Activated T-helper 2 cell treated with anti-CD3 and anti-CD28 coated beads, Interferon-gamma antibody, Interleukin-2, Interleukin-4, amounts not matched to agents 10 μg/mL and 5 μg/mL and 100 μg/mL, durations not matched to agents 14 hours and 24 hours and 36 hours (primary cell): ENCODE measurements around the gene R3HDM2. TPM values are rescaled to one million over a fixed set of nuclear protein-coding genes. Genes with fewer than 3 reads are reported as not detected.
A peak's percentile ranks its signal among the peaks of the same experiment; 100 is the strongest.

Experiments used
- DNase-seq: peaks from one replicate; pipeline ENCODE4 v3.0.0; 2021; ENCODE audit warnings: low spot score
- H3K27ac Mint-ChIP-seq: one replicate; pipeline ENCODE4 v1.8.0; 2021; ENCODE audit warnings: mixed read lengths
- H3K27me3 Mint-ChIP-seq: one replicate; pipeline ENCODE4 v1.8.0; 2021; ENCODE audit warnings: low read depth, mixed read lengths
- H3K36me3 Mint-ChIP-seq: one replicate; pipeline ENCODE4 v1.8.0; 2021; ENCODE audit warnings: low read depth, mixed read lengths
- H3K4me1 Mint-ChIP-seq: one replicate; pipeline ENCODE4 v1.8.0; 2021; ENCODE audit warnings: low read depth, mixed read lengths
- H3K4me3 Mint-ChIP-seq: one replicate; pipeline ENCODE4 v1.8.0; 2021; ENCODE audit warnings: low read depth, mild to moderate bottlenecking, moderate library complexity, mixed read lengths
- H3K9me3 Mint-ChIP-seq: one replicate; pipeline ENCODE4 v1.8.0; 2021; ENCODE audit warnings: mixed read lengths
- intact Hi-C: fragments of 100-400 bp; cut with micrococcal nuclease; formaldehyde crosslinking; loops from one replicate; pipeline ENCODE4 v1.15.1; 2023
- total RNA-seq: library from RNA; stranded (reverse); gene quantifications from 2 replicates; pipeline ENCODE4 v1.2.3, GENCODE V29; 2022

R3HDM2 gene
- total RNA-seq, 1 donor from 2014 or later: 44.9 TPM

DNA sequence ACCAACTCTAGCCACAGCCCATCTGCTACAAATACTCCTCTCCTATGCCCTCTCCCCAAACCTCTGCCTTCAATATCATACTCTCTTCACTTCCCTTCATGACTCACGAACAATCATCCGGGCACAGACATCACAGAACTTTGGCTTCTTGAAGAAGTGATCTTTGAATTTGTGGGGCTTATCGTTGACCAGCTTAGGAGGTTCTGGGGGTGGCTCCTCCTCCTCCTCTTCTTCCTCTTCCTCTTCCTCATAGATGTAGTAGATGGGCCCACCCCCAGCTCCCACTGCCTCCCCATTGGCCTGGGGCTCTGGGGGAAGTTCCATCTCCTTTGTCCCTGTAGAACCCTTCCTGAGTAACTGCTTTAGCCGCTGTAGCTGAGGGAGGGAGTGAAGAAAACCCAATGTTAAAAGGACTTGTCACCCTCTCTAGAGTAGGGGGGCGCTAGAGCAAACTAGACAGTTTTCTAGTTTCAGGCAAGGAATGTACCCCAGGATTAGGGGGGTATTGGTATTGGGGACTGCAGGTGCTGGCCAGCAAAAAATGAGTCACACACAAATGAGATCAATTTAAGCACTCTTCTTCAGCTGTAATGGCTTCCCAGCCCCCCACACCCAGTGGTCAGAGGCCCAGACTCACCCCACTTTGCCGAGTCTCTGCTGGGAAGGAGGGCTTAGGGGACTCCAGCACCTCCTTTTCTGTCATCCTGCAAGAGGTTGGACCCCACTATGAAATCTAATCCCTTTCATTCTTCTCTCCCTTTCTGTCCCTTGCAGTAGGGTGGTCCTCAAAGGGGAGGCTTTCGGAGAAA lies 181.7 kb downstream of the R3HDM2 start:
- Mint-ChIP-seq H3K4me3 (peak overlapping the region; percentile 31), H3K9me3 (no peaks in the 10 kb centered on the region), H3K27ac (peak overlapping the region; percentile 44), H3K27me3 (no peaks in the 10 kb centered on the region), H3K36me3 (peaks cover 4% of the 10 kb centered on the region), H3K4me1 (peaks cover 11% of the 10 kb centered on the region)
- no peak for DNase-seq
- intact Hi-C loops: no loop called here

DNA sequence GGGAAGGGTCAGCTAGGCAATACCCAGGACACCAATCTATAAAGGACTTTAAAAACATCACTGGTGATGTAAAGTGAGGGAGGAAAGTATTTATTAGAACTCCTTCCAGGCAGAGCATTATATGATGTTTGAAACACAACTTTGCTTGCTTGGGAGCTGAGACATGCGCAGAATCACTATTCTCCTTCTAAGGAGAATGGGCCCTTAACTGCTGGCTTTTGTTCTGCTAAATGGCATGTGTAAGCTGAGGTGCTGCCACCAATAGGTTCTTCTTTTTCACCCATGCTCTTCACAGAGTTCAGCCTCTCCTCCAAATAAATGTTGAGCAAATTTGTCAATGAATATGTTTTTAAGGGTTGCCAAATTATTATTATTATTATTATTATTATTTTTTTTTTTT lies 183.8 kb downstream of the R3HDM2 start:
- Mint-ChIP-seq H3K27me3 (peaks cover 5% of the 10 kb centered on the region), H3K4me3 (no peak overlapping the region), H3K4me1 (peaks cover 20% of the 10 kb centered on the region), H3K27ac (no peak overlapping the region), H3K9me3 (no peaks in the 10 kb centered on the region), H3K36me3 (peaks cover 4% of the 10 kb centered on the region)
- no peak for DNase-seq
- intact Hi-C loops: no loop called here

DNA sequence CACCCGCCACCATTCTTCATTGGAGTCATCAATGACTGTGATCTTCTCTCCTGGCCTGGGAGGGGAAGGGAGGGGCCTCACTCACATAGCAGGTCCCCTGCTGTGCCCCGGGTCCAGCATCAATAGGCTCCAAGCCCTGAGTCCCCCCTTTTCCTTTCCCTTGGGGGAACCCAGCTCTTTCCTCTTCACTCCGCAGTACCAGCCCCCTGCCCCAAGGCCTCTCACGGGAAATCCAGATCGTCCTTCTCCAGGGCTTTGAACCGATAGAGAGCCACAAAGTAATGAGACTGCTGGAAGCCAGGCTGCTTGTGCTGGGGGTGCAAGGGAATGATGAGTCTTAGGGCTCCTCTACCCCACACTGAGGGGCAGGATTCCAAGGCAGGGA lies 186.5 kb downstream of the R3HDM2 start:
- Mint-ChIP-seq H3K4me3 (no peak overlapping the region), H3K36me3 (peaks cover 4% of the 10 kb centered on the region), H3K27ac (no peak overlapping the region), H3K4me1 (peaks cover 35% of the 10 kb centered on the region), H3K9me3 (no peaks in the 10 kb centered on the region), H3K27me3 (peaks cover 21% of the 10 kb centered on the region)
- no peak for DNase-seq
- intact Hi-C loops: loop anchor here (5.0 kb wide), 1 partner anchor 378 kb away; no protein-coding TSS in a partner anchor

DNA sequence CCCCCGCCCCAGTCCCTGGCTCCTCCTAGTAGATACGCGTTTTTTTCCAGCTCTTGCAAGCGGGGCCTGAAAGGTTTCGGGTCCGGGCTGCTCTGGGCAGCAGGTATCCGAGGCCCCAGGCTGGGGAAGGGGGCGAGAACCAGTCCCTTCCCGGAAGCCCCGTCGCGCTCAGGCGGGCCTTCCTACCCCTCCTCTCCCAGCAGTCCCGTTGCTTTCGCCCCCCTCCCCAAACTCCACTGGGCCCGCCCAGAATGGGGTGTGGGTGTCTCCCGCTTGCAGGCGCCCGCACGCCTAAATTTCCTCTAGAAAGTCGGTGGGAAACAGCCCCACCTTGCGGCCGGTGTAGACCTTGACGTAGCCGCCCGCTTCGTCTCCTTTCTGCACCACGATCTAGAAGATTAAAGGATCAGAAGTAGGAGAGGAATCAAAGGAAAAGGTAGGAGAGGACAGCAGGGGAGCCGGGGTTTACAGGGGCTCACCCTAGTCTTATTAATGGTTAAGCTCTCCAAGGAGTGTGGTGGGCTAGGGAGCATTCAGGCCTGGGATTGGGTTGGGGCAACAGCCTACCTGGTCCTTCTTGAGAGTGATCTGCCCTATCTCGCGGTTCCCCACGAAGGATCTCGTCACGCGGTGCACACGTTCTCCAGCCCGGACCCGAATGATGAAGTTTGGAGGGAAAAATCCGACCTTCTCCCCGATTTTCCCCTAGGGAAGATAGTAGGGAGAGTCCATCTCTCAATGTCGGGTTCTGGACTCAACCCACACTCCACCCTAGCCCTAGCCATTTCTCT lies 187.1 kb downstream of the R3HDM2 start:
- Mint-ChIP-seq H3K27ac (no peak overlapping the region), H3K36me3 (peaks cover under 1% of the 10 kb centered on the region), H3K4me3 (peak overlapping the region; percentile 73), H3K9me3 (no peaks in the 10 kb centered on the region), H3K4me1 (peaks cover 32% of the 10 kb centered on the region), H3K27me3 (peaks cover 24% of the 10 kb centered on the region)
- DNase-seq: peak; percentile 77
- intact Hi-C loops: loop anchor here (1.0 to 5.0 kb wide), 2 partner anchors 30 to 379 kb away; no protein-coding TSS in a partner anchor

DNA sequence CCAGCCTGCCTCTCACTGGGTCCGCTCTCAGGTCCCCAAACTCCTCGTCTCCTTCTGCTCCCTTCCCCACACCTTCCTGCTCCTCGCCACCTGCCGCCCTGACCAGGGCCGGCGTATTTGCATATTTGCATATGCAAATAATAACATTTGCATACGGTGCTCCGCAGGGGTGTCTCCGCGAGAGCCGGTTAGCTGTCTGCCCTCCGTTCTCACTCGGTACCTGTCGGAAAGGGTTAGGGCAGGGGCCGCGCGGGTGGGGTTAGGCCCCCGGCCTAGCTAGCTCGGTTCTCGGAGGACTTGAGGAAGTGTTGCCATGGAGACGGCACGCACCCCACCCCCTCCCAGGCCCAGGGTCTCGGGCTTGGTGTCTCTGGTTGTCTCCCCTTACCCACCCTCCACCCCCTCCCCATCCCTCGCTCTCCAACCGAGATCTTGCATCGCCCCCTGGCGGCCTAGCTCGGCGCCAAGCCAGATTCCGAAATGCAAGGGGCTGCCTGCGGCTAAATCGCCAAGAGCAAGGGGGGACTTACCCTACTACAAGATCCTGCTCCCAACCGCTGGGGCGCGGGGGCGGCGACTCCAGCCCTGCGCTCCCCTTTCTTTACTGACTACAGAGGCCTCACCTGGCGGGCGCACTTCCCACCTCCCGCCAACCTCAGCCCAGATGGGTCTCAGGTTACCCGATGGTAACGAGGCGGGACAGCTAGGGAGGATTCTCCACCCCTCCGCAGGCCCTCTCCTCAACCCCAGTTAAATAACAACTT lies 188.0 kb downstream of the R3HDM2 start:
- peak; percentile 64 for DNase-seq
- intact Hi-C loops: loop anchor here (1.0 to 5.0 kb wide), 2 partner anchors 30 to 379 kb away; no protein-coding TSS in a partner anchor
- Mint-ChIP-seq H3K4me3 (peak overlapping the region; percentile 73), H3K4me1 (peaks cover 32% of the 10 kb centered on the region), H3K9me3 (no peaks in the 10 kb centered on the region), H3K27ac (no peak overlapping the region), H3K36me3 (no peaks in the 10 kb centered on the region), H3K27me3 (peaks cover 26% of the 10 kb centered on the region)

DNA sequence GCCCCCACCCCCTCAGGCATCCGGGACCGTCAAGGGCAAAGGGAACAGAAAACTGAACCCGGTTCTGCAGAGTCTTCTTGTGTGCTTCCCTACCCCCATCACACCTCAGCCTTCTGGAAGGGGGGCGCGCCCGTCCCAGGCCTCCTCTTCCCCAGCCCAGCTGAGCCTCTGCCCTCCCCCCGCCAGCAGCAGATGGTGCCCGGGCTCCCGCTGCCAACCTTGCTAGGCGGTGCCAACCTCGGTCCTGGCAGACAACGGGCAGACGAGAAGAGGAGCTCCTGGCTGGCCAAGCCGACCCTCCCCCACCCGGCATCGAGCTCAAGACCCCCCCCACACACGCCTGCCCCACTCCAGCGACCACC lies 188.5 kb downstream of the R3HDM2 start:
- Mint-ChIP-seq H3K27ac (no peak overlapping the region), H3K4me1 (peaks cover 36% of the 10 kb centered on the region), H3K27me3 (peaks cover 30% of the 10 kb centered on the region), H3K4me3 (peak overlapping the region; percentile 9), H3K36me3 (no peaks in the 10 kb centered on the region), H3K9me3 (no peaks in the 10 kb centered on the region)
- DNase-seq: no peak
- intact Hi-C loops: loop anchor here (5.0 kb wide), 1 partner anchor 380 kb away; no protein-coding TSS in a partner anchor

DNA sequence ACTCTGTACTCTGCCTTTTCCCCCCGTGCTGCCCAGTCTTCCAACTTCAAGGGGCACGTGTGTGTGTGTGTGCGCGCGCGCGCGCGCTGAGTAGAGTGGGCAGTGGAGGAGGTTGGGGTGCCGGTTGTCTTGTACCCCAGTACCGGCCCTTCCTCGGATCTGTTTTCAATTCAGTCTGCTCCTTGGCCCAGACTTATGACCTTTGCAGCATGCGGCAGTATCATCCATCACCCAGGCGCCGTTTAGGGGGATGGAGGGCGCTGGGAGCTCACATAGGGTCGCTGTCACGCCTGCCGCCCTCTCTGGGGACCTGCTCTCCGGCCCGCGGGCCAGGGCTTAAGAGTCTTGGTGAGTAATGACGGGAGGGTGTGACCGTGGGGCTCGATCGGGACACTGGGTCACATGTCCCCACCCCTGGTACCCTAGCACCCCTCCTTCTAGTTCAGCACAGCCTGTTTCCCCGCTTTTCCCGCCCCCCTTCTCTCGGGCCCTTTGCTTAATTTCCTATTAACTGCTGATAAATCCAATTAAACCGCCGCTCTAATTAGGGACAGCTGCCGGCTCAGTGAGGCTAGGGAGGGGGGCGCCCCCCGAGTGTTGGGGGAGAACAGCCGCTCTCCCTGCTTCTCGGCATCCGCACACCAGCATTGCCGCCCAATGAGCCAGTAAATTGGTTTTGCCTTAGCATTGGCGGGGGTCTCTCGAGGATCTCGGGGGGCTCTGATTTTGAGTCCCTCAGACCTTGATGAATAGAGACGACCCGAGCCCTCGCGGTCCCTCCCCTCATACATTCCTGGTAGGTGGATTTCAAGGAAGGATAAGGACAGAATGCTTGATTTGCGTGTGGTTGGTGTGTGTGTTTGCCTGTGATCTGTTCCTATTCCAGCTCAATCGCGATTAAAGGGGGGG lies 189.2 kb downstream of the R3HDM2 start:
- Mint-ChIP-seq H3K4me3 (peak overlapping the region; percentile 14), H3K4me1 (peaks cover 40% of the 10 kb centered on the region), H3K27ac (no peak overlapping the region), H3K36me3 (peaks cover 4% of the 10 kb centered on the region), H3K9me3 (no peaks in the 10 kb centered on the region), H3K27me3 (peaks cover 37% of the 10 kb centered on the region)
- DNase-seq: no peak
- intact Hi-C loops: loop anchor here (5.0 kb wide), 1 partner anchor 381 kb away; no protein-coding TSS in a partner anchor

DNA sequence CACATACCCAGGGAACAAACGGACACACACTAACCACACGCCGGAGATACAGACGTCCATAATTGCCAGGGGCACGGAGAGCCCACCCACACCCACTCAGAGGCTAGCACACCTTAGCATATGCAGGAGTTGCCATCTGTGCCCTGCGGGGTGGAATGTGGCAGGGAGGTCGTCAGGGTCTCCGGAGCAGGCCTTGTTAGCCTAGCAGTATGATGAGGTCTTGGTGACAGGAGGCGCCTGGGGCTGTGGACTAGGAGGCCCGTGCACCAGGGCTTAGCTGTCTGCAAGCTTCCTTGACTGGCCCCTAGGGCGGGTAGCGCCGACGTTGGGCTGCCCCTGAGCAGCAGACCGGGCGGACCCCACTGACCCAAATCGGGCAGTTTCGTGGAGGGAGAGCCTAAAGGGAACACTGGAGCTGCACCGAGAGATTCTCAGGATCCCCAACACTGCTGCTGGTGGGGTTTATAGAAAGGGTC lies 189.9 kb downstream of the R3HDM2 start:
- Mint-ChIP-seq H3K9me3 (no peaks in the 10 kb centered on the region), H3K27ac (no peak overlapping the region), H3K4me3 (peak overlapping the region; percentile 91), H3K4me1 (peaks cover 40% of the 10 kb centered on the region), H3K36me3 (peaks cover 10% of the 10 kb centered on the region), H3K27me3 (peaks cover 39% of the 10 kb centered on the region)
- no peak for DNase-seq
- intact Hi-C loops: loop anchor here (5.0 kb wide), 1 partner anchor 381 kb away; no protein-coding TSS in a partner anchor

DNA sequence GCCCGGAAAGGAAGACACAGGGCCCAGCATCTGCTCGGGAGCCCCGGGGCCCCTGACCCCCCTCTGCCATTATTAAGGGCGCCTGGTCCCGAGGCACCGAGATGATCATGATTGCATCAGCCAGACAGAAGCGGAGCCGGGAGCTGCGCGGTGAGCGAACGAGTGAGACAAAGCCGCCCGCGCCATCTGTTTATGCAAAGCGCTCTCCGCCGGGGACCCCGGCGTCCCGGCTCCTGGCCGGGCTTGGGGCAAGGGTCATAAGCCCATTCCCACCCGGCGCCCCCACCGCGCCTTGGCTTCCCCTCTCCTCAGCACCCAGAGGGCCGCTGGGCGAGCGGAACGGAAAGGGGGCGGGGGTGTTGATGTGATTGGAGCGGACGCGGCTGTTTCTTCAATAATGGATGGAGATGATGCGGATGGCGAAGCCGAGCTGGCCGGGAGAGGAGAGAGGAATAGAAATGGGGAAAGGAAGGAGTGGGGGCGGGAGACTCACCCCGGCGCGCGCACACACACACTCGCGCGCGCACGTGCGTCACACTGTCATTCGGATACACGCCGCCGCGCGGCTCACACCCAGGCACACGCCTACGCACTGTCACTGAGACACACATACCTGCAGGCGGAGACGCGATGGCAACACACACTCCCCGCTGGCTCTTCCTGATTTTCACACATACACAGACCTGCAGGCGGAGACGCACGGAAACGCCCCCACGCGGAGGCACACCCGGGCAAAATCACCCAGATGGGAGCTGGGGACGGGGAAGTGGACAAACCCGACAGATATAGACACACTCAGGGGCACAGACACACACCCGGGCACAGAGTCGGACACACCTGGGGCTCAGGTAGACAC lies 190.5 kb downstream of the R3HDM2 start:
- peaks cover 15% of the 10 kb centered on the region for H3K36me3 Mint-ChIP-seq
- H3K27me3 Mint-ChIP-seq: peaks cover 39% of the 10 kb centered on the region
- peak overlapping the region; percentile 47 for H3K27ac Mint-ChIP-seq
- H3K9me3 Mint-ChIP-seq: no peaks in the 10 kb centered on the region
- intact Hi-C loops: loop anchor here (5.0 kb wide), 1 partner anchor 382 kb away; no protein-coding TSS in a partner anchor
- H3K4me1 Mint-ChIP-seq: peaks cover 40% of the 10 kb centered on the region
- peak; percentile 67 for DNase-seq
- H3K4me3 Mint-ChIP-seq: peak overlapping the region; percentile 91

DNA sequence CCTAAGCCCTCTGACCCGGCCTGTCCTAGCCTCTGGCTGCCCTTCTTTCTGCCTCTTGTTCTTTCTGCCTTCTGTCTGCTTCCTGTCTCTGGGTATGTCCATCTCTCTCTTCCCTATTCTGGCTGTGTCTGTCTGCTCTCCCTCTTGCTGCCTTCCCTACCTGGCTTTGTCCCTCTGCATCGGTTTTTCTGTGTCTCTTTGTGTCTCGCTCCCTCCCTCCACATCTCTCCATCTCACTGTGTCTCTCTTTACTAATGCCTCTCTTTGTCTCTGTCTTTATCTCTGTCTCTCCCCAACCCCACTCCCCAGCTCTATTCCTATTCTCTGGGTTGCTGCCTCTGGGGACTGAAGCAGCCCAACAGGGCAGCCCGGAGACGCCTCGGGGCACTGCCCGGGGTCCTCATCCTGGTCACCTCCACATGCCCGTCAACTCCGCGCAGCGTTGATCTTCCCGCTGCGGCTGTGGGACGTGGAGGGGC lies 191.2 kb downstream of the R3HDM2 start:
- Mint-ChIP-seq H3K27me3 (peaks cover 39% of the 10 kb centered on the region), H3K4me1 (peaks cover 40% of the 10 kb centered on the region), H3K27ac (peak overlapping the region; percentile 71), H3K9me3 (no peaks in the 10 kb centered on the region), H3K4me3 (peak overlapping the region; percentile 91), H3K36me3 (peaks cover 19% of the 10 kb centered on the region)
- no peak for DNase-seq
- intact Hi-C loops: loop anchor here (1.0 to 5.0 kb wide), 3 partner anchors 15 to 383 kb away; no protein-coding TSS in a partner anchor
